Putamen (tissue), 1 donor: ENCODE measurements around the gene KCNMA1.
"Not testable (repeated sequence)": the region's sequence is repeated elsewhere in the genome, so short reads cannot be mapped to it uniquely, and the experiment has no call there.

Experiments used
- DNase-seq: peaks from one replicate; pipeline ENCODE4 v3.0.0-alpha.2; 2016; ENCODE audit warnings: low spot score

The KCNMA1 gene

DNA sequence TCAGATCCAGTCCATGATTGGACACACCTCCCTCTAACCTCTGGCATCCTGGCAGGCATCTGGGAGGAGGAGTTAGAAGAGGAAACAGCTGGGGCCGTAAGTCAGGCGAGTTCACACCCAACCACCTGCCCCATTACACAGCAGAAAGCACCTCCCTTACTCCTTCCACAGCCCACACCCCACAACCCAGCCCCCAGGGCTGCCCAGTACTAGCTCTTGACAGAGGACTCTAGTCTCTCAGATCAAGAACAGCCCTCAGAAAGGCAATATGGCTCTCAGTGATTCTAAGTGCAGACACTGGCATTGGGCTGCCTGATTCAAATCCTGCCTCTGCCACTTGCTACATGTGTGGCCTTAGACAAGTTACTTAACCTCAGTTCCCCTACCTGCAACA is 34.1 kb downstream of the KCNMA1 start:
- DNase-seq: no peak

DNA sequence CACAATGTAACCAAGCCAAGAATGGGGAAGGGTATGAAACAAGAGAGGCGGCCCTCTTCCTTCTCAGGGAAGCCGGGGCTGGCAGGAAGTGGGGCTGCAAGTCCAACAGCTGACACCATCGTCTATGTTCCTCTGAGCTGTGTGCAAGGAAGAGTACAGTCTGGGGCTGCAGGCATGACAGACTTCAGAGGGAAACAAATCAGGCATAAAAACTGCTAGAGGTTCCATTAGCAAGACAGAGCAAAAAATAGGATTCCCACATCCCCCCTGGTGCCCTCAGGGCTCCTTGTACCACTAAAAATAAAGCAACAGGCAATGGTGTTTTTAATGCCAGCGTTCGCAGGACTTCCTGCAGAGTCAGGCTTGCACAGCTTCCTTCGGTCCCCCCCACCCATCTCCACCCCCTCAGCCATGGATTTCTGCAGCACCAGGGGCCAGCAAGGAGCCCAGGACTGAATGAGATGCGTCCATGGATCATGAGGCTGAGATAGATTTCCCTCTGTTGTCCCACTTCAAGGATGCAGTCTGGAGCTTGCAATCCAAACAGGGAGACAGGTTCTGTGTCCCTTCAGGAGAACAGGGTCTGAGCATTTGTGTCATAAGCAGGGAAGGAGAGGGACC is 34.6 kb downstream of the KCNMA1 start:
- no peak for DNase-seq

DNA sequence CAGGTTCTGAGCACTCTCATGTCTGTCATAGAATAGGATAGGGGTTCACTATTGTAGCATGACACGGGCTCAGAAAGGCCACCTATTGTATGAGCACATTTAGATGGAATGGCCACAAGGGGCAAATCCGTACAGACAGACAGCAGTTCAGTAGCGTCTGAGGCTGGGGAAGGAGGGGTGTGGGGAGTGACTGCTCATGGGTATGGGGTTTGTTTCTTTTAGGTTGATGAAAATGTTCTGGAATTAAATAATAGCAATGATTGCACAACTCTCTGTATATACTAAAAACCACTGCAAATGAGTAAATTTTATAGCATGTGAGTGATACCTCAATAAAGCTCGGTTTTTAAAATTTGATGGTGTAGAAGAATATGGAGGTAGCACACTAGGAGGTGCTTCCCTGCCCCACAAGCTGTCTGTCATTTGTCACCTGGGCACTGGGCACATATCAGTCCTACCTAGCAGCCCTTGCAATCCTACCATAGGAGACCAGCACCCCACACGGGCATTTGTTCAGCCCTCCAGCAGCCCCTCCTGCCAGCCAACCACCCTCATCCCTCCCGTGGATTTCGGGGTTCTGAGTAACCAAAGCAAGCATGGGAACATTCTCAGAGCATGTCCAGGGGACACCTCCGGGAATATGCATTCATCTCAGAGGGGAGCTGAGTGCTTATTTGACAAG is 35.2 kb downstream of the KCNMA1 start:
- DNase-seq: no peak

DNA sequence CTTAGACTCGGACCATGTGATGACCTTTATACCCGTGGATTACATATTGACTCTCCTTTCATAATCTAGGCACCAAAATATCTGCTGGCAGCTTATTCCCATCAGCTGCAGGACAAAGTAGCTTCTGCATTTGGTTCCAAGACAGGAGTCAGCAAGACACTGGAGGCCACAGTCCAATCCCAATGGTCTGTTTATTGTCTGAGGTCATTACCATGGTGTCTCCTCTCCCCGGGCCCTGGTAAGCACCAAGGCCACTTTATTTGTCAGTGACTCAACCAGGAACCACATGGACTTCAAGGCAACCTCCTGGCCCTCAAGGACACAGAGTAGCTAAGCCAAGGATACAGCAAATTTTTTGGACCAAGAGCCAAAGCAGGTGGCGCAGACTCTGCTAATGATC is 36.1 kb downstream of the KCNMA1 start:
- DNase-seq: no peak

DNA sequence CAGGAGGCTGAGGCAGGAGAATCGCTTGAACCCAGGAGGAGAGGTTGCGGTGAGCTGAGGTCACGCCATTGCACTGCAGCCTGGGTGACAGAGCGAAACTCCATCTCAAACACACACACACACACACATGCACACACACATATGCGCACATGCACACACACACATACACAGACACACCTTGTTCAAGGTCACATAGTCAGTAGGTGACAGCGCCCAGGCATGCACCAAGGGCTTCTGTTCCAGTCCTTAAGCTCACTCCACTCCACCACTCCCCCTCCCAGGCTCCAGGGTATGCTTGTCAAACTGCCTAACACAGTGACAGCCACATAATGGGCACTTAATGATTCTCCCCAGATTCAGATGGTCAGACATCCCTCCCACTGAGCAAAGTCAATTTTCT is 37.0 kb downstream of the KCNMA1 start:
- no peak for DNase-seq

DNA sequence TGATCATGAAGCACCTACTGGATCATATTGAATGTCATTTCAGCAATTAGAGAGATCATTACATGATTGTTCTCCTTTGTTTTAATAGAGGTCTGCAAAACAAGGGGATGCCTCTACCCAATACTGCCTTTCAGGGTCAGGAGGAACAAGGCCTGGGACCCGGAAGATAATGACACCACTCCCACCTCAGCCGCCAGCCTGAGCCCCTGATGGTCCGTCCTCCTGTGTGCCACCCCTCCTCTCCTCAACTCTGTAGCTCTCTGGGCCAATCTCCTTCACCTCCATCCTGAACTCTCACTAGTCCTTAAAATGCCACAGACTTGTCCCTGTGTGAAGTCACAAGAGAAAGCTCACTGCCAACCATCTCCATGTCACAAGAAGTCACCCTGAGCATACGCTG is 38.0 kb downstream of the KCNMA1 start:
- DNase-seq: no peak

DNA sequence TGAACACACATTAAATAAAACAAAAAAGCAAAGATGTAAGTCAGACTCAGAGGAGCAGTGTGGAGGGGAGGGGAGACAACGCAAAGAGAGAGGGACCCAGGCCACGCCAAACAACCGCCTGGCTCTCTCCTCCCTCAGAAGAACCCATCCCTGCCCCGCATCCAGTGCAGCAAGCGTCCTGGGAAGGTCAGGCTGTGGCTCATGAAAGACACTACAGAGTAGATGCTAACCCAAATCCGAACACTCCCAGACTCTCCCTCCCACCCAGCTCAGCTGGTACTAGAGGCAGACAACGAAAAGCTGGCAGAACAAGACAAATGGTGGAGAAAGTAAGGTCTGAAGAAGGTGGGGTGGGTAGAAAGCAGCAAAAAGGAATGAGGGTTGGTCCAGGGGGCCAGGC is 39.0 kb downstream of the KCNMA1 start:
- DNase-seq: no peak

DNA sequence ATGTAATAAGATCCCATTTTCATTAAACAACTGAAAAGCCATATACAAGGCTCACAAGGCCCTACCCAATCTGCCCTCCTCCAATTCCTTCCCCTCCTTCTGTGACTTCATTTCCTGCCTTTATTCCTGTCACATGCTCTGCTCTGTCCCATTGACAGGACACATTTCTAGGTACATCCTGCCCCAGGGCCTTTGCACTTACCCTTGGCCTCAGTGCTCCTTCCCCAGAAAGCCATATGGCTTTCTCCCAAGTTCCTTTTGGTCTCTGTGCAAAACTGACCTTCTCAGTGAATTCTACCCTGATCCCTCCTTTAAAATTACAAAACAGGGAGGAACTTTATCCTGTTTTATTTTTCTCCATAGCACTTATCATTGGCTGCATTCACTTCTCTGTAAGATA is 40.0 kb downstream of the KCNMA1 start:
- no peak for DNase-seq

DNA sequence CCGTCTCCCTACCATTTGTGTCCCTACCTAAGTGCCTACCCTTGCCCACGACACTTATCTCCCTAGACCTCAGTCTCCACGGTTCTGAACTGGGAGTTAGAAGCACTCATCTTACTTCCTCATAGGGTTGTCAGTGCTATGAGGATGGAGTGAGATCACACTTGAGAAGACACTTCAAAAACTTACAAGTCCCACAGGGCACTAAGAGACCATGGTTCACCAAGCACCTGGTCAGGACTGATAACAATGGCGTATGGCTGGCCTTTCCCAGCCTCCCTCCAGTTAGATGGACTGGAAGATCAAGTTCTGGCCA is 43.2 kb downstream of the KCNMA1 start:
- DNase-seq: no peak

DNA sequence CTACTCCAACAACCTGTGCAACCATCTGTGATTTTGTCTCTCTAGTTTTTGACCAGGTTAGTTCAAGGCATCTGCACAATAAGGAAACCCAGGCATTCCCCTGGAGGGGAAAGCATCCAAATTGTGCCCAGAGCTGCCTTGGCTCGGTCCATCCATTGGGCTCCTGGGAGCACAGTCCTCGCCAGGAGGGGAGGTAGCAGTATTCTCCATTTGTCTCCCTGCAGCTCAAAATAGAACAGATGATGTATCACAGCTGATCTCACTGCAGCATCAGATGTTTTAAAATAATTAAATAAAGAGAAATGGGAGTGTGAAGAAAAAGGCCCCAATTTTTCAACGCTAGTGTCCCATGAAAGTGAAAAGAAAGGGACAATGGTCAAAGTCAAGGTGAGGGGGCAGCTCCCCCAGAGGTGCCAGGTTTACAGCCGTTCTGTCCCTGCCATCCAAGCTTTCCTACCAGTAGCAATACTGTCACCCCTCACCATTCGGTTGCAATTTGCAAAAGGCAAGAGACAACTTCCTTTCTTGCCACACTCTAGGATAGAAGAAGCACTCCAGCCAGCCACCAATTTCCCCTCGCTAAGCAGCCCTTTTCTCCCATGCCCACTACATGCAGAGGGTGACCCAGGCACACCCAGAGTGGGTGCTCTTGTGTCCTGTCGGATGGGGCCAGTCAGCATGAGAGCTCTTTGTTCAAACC is 43.7 kb downstream of the KCNMA1 start:
- no peak for DNase-seq

DNA sequence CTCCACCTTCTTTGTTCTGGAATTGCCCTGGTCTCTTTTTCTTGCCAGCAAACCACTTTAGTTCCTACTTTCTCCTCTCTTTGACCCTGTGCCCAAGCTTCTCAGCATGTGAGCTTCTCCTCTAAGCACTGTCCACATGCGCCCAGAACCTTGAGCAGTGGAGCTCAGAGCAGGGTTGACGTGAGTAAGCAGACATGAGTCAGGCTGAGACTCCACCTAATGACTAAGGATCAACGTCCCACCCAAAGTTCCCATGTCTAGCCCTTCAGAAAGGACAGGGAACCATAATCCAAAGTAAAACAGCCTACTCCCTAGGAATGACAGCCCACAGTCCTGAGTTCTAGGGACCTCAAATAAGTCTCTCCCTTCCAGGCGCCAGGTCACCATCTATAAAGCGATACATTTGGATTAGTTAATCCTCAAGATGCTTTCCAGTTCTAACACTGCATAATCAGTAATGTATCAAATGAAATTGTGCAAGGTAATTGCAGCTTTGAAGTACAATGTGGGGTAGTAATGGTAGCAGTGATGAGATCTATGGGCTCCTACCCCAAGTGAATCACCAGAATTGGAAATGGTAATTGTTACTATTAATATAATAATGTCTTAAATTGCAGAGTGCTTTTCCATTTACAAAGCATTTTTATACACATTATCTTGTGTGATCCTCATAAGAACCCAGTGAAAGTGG is 44.5 kb downstream of the KCNMA1 start:
- DNase-seq: peak; percentile 57

DNA sequence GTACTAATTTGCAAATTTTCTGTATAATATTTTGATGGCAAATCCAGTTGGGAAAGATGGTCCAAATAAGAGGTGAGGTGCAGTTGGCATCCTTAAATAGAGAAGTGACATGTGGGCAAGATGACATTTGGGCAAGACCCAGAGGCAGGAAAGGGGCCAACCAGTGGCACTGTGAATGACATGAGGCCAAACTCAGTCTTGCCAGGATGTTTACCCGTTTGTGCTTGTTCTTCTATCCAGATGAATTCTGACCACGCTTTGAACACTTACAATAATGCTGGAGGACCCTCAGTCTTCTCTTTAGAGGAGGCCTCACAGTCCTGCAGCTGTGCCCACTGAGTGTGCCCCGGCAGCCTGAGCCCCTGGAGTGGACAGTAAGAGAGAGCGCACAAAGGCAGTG is 45.1 kb downstream of the KCNMA1 start:
- no peak for DNase-seq

DNA sequence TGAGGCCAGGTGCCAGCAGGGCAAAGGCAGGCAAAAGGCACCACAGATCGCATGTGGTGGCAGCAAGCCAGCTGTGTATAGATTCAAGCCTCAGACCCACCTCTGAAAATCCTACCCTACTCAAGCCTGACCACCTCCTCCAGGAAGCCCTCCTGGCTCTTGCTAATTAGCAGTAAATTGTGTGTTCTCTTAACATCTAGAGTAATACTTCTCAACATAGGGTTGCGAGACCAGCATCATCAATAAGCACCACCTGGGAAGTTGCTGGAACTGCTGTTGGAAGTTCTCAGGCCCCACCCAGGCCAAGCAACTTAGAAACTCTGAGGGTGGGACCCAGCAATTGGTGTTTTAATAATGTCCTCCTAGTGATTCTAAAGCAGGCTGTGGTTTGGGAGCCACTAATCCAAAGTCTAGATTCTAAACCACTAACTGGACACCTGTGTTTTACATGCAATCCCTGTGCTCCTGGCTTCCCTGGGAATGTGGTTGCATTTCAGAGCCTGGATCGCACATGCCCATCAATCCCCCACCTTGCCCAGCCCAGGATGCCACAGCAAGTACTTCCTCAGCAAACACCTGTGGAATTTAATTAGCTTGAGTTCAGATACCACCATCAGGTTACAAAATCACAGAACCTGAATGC is 46.2 kb downstream of the KCNMA1 start:
- no peak for DNase-seq

DNA sequence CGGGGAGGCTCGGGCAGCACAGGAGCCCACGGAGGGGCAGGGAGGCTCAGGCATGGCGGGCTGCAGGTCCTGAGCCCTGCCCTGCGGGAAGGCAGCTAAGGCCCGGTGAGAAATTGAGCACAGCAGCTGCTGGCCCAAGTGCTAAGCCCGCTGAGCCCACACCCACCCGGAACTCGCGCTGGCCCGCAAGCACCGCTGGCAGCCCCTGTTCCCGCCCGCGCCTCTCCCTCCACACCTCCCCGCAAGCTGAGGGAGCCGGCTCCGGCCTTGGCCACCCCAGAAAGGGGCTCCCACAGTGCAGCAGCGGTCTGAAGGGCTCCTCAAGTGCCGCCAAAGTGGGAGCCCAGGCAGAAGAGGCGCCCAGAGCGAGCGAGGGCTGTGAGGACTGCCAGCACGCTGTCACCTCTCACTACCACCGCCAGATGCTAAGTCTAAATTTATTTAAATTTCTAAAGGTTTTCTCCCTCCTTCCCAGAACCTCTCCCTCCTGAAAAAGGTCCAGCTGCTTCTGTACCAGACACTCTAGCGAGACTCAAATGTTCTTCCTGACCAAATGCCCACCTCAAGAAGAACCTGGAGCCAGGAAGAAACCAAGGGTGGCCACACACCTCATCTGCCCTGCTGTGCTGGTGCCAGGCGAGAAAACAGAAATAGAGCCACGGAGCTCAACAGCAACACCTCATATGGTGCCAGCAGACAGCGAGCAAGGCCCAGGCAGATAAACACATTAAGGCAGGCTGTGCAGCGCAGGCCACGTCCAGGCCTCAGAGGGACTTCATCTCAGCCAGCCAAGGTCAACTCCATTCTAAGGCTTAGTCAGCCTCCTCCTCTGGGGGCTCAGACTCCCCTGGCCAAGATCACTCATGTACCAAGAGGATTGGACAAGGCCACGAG is 47.0 kb downstream of the KCNMA1 start:
- no peak for DNase-seq

DNA sequence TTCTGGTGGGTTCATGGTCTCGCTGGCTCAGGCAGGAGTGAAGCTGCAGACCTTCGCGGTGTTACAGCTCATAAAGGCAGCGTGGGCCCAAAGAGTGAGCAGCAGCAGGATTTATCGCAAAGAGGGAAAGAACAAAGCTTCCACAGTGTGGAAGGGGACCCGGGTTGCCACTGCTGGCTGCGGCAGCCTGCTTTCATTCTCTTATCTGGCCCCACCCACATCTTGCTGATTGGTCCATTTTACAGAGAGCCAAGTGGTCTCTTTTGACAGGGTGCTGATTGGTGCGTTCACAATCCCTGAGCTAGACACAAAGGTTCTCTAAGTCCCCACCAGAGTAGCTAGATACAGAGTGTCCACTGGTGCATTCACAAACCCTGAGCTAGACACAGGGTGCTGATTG is 47.9 kb downstream of the KCNMA1 start:
- not testable (repeated sequence) for DNase-seq

DNA sequence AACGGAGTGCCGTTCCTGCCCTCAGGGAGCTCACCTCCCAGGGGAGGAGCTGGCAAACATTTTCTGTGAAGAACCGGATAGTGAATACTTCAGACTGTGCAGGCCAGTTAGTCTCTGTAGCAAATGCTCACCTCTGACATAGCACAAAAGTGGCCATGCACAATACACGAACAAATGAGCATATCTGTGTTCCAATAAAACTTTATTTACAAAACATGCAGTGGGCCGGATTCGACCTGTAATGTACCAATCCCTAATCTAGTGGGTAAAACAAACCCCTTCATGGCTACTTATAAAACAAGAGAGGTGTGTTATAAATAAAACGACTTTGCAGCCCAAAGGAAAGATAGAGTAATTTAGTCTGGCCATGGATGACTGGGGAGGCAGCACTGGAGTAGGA is 48.7 kb downstream of the KCNMA1 start:
- no peak for DNase-seq

DNA sequence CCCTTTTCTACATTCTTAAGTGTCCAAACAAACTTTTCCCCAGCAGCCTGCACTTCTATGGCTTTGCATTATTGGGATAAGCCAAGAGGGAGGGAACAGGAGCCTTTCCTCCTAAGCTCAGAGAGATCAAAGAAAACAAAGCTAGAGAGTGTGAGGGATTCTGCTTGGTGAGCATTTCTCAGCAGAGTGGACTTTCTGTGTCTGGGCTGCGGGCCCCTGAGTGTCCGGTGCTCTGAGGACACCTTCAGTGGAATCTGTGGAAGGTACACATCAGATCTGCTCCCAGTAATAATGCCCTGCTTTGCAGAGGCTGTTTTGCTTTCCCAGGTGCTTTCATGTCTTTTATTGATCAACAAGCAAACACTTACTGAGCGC is 50.2 kb downstream of the KCNMA1 start:
- no peak for DNase-seq

DNA sequence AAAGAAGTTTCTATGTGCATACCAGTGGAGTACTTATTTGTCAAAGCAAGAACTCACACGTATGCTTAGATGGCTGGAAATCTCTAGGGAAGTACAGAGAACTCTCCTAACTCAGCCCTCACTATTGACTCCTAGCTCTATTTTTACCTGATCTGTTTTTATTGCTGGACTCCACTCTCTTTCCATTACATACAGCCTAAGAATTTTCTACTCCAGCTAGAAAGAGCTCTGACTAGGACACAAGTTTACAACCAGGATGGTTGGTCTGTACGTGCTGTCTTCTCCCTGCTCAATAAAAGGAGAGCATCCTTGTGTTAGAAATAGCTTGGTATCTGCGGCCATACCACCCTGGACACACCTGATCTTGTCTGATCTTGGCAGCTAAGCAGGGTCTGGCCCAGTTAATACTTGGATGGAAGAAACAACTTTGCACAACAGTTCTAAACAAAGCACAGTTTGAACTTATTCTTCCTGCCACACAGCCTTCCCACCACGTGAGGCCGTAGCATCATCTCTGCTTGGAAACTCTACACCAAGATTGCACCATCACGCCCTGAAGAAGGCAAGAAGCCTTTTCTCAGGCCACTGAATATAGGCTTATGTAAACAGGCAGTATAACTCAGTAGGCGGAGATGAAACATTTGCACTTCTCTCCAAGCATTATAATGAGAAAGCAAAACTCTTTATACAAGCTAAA is 50.7 kb downstream of the KCNMA1 start:
- no peak for DNase-seq

DNA sequence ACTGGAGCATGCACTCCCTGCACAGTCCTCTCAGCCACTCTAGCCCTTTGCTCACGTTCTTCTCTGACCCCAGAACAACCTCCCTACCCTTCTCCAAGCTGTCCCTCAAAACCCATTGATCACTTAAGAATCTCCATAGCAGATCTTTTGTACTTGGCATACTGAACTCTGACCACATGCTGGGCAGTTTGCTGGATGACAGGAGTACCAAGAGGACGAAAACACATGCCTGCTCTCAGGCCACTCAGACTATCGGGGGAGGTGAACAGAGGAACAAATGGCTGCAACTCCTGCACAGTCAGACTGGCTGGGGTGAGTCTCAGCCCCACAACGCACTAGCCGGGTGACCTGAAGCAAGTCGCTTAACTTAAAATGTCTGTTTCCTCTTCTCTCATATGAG is 52.7 kb downstream of the KCNMA1 start:
- DNase-seq: no peak

DNA sequence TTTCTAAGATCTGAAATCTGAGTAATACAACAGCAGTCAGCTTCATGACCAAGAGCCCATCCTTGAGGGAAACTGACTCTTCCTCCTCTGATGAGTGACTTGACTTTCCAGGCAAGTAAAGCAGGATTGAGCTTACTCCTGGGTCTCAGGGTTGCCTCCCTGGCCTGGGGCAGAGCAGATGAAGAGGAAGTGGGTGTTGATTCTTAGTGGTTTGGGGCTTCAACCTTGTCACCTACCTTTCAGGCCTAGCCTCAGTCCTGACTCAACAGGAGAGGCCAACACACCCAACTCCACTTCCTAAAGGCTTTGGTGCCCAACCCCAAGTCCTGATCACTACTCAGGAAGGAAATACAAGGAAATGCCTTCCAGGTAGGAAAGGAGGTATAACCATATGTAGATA is 54.1 kb downstream of the KCNMA1 start:
- DNase-seq: no peak

DNA sequence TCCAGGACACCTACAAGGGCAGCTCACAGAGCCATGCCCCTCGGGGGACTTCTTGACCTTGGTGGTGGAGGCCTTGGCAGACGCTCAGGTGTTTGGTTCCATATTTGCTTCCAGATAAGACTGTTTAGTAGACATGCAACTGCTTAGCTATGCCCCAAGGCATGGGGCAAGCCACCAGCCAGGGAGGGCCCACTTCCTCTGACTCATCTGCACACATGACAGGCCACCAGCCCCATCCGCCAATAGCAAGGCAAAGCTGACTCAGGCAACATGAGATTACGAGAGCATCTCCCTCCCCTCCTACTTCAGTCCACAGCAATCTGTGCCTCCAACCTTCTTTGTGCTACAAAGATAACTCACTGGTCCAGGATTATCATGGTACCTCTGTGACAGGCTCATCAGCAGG is 54.9 kb downstream of the KCNMA1 start:
- no peak for DNase-seq
